Measurements from ENCODE around the gene DDB1.

The DDB1 gene

DNA sequence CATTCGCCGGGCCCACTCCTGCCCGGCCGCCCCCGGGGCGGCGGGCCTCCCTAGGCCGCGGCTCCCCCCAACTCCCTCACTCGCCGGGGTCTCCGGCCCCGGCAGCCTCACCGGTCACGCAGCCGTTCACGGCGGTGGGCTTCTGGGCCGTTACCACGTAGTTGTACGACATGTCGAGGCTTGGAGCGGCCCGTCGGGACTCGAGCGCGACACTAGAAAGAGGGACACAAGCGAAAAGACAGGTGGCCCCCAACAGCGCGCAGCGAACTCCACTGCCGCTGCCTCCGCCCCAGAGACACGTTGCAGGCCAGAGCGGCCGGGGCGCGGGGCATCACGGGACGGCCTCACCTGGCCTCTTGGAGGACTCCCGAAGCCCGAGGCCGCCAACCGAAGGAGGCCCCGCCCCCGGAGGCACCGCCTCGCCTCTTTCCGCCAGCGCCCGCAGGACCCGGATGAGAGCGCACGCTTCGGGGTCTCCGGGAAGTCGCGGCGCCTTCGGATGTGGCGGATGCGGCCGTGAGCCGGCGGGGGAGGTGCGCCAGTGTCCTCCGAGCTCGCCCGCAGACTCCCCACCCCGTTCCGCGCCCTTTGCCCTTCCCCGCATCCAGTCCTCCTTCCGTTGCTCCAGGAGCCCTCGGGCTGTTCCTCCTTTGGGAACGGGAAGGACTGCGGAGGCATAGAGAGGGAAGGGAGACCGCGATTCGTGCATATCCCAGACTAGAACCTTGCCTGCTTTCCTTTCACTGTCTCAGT lies at the start of gene DDB1, which contains the start of gene TKFC:
DDB1 (minus strand) TSS at position 309 of the 753 bp plus-strand sequence; CDS start at position 172, 137 bp downstream.
TKFC (plus strand) TSS at position 432 of the 753 bp plus-strand sequence. CDS start 1,501 bp downstream, outside the sequence.
- DNase-seq (ENCODE audit: low read depth in 1 of 2, low spot score in 1 of 2): peak; percentile 93 to 96

DNA sequence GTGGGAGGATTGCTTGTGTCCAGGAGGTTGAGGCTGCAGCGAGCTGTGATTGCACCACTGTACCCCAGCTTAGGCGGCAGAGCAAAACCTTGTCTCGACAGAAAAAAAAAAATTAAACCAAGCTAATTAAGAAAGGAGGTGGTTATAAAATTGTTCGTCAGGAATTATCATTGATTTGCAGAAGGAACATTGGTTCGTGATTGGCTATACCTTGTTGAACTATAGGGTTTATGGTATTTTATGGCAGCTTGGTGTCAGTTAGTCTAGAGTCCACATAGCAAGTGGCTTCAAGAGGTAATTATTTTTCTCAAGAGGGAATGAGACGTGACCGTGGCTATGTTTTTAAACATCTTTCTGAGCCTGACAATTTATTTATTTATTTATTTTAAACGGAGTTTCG lies 48.0 kb upstream of the DDB1 start:
- no peak for DNase-seq (ENCODE audit: low read depth in 1 of 2, low spot score in 1 of 2)

DNA sequence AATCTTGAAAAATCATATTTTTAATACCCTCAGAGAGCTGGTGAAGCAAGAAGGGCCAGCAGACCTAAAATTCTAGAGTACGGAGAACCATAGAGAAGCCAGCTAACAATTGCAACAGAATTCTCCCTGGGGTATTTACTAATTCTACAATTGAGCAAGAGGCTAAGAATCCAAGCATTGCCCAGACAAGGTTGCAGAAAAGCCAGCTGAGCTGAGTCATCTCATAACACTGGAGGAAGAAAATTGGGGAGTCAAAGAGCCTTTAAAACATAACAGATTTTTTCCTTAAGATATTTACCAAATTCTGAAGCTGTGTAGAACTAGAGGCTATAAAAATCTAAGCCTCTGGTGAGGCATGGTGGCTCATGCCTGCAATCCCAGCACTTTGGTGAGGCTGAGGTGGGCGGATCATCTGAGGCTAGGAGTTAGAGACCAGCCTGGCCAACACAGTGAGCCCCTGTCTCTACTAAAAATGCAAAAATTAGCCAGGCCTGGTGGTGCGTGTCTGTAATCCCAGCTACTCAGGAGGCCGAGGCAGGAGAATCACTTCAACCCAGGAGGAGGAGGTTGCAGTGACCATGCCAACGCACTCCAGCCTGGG lies 45.9 kb upstream of the DDB1 start:
- no peak for DNase-seq (ENCODE audit: low read depth in 1 of 2, low spot score in 1 of 2)

DNA sequence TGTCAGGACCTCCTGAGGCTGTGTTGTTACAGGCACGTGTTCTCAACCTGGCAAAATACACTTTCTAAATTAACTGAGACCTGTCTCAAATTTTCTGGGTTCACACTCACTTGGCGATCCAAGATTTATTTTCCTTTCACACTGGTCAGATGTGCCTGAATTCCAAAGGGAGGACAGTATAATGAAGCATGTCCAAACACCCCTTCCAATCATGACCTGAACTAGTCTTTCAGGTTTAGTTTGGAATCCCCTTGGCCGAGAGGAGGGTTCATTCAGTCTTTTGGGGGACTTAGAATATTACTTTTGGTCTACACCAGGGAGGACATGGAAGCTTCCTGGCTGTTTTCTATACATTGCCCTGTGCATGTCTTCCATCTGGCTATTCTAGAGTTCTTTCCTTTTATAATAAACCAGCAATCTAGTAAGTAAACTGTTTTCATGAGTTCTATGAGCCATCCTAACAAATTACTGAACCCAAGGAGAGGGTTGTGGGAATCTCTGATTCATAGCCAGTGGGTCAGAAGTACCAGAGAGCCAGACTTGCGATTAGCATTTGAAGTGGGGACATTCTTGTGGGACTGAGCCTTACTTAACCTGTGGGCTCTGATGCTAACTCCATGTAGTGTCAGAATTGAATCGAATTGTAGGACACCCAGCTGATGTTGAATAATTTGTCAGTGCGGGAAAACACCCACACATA lies 44.7 kb upstream of the DDB1 start:
- DNase-seq (ENCODE audit: low read depth in 1 of 2, low spot score in 1 of 2): no peak

DNA sequence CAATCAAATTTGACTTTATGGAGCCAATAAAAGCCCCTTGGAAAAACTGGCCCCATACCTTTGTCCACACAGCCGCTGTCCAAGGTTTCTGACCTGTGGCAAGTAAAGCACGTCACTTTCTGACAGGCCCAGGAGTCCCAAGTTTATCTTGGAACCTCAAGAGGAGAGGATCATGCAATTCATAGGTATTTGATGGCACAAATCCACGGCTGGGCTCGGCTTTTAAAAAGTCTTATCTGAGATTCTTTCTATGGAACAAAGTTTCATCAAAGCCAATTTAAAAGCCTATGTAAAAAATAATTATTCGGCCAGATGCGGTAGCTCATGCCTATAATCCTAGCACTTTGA lies 42.8 kb upstream of the DDB1 start:
- no peak for DNase-seq (ENCODE audit: low read depth in 1 of 2, low spot score in 1 of 2)

DNA sequence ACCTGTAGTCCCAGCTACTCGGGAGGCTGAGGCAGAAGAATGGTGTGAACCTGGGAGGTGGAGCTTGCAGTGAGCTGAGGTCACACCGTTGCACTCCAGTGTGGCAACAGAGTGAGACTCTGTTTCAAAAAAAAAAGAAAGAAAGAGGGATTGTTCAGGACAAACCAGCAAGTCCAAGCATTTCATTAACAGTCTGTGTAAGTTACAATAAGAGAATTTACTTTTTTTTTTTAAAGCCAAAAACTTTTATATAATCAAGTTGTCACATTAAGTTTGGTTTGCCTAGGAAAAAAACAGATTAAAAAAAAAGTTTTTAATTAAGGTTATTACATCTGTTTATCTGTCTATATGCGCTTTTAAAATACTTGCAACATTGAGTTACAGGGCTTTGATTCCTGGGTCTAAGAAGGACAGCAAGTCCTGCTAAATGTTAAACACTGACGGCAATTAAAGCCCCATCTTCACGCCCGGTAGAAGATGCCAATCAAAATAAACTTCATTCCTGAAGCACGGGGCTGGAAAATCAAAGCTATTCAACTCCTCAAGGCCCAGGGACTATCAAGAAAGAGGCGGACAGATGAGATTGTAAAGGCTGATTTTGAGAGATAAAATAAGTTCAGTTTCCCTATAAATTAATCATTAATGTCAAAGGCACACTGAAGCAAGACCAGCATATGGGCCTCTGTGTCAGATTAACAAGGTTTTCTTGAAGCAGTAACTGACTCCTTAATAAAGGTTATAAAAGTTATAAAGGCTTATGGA lies 39.9 kb upstream of the DDB1 start:
- no peak for DNase-seq (ENCODE audit: low read depth in 1 of 2, low spot score in 1 of 2)

DNA sequence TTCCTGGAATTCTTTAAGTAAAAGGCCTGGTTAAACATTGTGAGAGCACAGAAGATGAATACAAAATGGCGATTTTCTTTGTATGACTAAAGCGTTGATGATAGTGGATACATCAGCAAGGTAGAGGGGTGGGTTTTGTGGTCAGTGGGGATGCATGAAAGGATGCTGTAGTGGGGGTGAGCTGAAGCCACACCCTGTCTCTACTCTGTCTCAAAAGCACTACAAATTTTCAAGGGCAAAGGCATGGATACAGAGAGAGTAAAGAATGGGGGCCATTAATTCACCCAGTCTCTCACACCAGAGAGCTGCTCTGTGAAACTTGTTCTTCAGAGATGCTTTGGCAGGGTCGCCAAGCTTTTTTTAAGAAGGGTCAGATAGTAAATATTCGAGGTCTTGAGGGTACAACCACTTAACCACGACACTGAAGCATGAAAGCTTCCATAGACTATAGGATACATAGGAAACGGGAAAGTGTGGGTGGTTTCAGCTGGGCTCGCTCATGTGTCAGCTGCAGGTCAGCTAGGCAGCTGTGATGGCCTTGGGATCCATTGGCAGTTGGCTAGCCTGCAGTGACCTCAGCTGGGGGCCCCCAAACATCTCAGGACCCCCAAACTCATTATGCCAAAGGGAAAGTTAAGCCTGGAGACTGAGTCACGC lies 37.6 kb upstream of the DDB1 start:
- DNase-seq (ENCODE audit: low read depth in 1 of 2, low spot score in 1 of 2): no peak

DNA sequence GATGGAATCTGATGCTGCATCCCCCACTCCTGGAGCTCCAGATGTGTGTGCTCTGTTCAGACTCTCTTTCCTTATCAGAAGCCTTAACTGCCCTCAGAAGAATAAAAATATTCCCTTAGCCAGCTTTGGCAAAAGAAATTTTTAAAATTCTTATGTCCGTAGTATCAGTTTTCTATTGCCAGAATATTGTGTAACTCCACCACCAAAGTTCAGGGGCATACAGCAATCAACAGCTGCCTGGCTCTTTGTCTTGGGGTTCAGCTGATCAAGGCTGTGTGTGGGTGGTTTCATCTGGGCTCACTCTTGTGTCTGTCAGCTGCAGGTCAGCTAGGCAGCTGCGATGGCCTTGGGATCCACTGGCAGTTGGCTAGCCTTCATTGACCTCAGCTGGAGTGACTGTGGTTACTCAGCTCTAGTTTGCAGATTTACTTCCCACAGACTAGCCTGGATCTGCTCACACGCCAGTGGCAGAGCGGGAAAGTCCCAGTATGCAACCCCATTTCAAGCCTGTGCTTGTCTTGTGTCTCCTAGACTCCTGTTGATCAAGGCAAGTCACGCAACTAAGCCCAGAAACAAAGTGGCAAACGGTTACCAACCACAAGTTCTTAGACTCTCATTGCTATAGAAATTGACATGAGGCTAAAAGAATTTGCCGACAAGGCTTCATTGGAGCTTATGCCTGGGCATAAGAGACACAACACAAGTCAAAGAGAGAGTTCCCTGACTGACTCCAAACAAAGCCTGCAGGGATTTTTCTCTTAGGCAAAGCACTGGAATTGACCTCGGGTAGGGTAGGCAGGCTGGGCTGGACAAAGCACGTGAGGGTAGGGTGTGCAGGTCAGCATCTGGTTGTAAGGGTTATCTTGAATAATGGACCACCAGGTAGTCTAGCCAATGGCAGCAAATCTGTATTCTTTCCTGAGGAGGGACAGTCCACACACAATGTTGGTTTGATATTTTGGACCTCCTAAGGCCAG lies 36.8 kb upstream of the DDB1 start:
- no peak for DNase-seq (ENCODE audit: low read depth in 1 of 2, low spot score in 1 of 2)

DNA sequence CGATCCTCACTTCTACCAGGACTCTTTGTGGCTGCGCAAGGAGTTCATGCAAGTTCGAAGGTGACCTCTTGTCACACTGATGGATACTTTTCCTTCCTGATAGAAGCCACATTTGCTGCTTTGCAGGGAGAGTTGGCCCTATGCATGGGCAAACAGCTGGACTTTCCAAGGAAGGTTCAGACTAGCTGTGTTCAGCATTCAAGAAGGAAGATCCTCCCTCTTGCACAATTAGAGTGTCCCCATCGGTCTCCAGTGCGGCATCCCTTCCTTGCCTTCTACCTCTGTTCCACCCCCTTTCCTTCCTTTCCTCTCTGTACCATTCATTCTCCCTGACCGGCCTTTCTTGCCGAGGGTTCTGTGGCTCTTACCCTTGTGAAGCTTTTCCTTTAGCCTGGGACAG lies 35.7 kb upstream of the DDB1 start:
- DNase-seq (ENCODE audit: low read depth in 1 of 2, low spot score in 1 of 2): no peak

DNA sequence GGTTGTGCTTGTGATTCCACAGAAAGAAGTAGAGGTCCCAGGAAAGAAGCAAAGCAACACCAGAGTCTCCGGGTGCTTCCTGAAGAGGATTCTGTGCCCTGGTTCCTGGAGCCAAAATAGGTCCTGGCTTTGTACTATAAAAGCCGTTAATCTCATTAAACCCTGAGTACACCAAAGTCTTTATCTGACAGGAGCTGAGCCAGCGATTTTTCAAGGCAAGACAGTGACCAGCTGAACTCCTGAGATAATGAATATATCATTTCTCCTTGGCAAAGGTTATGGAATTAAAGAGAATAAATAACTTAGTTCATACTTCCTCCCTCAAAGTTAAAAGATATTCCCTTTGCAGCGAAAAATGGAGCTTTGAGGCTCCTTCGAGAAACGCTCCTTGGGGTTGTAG lies 34.5 kb upstream of the DDB1 start:
- no peak for DNase-seq (ENCODE audit: low read depth in 1 of 2, low spot score in 1 of 2)

DNA sequence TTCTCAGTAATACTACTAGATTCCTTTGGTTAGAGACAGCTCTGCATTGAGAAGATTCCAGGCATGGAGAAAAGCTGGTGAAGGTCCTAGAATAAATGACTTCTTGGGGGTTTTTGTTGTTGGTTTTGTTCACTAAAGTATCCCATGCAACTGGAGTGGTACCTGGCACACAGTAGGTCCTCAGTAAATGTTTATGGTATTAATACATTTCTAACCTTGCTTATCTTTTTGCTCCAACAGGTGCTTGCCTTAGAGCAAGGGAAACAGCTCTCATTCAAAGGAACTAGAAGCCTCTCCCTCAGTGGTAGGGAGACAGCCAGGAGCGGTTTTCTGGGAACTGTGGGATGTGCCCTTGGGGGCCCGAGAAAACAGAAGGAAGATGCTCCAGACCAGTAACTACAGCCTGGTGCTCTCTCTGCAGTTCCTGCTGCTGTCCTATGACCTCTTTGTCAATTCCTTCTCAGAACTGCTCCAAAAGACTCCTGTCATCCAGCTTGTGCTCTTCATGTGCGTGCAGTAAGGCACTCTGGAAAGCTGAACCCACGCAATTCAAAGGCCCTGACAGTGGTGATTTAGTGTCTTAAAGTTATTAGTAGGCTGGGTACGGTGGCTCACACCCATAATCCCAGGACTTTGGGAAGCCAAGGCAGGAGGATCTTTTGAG lies 31.2 kb upstream of the DDB1 start:
- no peak for DNase-seq (ENCODE audit: low read depth in 1 of 2, low spot score in 1 of 2)

DNA sequence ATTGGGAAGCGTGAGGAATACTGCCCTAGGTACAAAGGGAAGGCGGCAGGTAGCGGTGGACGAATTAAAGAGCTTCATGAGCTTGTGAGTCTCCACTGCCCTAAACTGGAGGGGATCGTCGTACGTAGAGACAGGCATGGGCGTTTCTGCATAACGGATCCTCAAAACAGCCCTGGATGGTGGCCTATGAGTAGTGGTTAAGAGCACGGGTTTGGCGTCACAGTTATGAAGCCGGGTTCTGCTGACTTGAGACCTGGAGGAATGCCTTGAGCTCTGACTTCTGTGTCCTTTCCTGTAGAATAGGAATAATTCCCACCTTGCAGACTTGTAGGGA lies 29.6 kb upstream of the DDB1 start:
- peak in 1 of 2 donors; percentile 27 for DNase-seq (ENCODE audit: low read depth in 1 of 2, low spot score in 1 of 2)

DNA sequence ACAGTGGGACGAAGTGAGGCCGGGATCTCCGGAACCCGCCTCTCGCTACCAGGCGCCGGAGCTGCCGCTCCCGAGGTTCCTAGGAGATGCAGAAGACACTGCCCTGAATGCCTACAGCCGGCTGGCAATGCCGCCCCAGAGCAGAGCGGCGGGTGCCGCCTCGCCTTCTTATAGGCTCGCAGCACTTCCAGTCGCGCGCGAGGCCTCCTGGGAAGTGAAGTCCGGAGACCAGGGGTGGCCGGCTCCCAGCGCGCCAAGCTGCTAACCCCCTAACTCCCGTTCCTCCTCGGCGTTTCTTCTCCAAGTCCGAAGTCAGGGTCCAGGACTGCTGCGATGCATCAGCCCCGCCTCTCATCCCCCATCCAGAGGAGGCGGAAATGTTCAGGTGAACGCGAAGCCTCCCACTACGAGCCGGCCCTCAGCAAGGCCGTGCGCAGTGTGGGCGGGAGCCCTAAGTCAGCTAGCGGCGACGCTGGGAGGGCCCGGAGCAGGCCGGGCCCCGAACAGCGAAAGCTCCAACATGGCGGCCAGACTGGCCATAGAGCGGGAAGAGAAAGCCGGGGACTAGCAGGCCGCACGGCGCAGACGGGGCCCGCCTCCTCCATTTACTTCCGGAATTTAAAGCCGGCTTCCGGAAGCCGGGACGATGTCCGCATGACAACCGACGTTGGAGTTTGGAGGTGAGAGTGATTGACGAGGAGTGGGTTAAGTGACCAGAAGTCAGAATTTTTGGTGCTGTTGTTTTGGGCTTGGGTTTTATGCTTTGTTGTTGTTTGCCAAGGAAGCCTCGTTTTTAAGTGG lies 29.0 kb upstream of the DDB1 start, which contains the start of the genes CYB561A3 and TMEM138:
CYB561A3 (minus strand) TSS at position 142 of the 801 bp plus-strand sequence. CDS start 5,169 bp downstream, outside the sequence.
TMEM138 (plus strand) TSS at position 634 of the 801 bp plus-strand sequence. CDS start 2,017 bp downstream, outside the sequence.
- DNase-seq (ENCODE audit: low read depth in 1 of 2, low spot score in 1 of 2): peak; percentile 77 to 88

DNA sequence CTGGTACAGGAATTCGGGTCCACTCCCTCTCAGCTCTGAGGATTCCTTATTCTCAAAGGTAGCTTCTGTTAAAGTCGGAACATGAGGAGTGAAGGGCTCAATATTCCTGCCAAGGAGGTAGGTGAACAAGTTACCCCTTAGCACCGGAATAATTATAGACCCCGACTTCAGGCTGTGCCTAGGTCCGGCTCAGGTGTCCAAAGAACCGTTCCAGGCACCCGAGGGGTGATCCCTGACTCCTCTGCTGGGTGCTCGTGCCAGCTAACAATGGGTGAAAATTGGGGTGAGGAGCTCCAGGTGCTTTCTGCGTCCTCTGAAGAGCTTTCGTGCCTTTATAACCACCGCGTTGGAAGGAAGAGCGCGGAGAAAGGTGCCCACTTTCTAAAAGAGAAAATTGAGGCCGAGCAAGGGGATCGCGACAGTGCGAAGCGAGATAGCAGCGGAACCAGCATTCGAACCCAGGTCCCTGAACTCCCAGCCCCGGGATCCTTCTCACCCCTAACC lies 28.4 kb upstream of the DDB1 start:
- DNase-seq (ENCODE audit: low read depth in 1 of 2, low spot score in 1 of 2): no peak

DNA sequence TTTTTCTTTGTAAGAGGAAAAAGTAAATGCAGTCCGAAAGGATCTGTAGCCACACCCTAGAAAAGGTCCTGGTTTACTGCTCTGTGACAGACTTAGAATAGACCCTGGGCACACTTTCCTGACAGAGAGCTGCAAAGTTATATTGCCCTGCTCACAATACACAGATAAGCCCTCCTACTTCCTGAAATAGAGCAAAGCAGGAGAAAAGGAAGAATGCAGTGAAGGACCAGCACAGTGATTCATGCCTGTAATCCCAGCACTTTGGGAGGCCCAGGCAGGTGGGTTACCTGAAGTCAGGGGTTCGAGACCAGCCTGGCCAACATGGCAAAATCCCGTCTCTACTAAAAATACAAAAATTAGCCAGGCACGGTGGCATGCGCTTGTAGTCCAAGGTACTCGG lies 26.6 kb upstream of the DDB1 start:
- DNase-seq (ENCODE audit: low read depth in 1 of 2, low spot score in 1 of 2): no peak

DNA sequence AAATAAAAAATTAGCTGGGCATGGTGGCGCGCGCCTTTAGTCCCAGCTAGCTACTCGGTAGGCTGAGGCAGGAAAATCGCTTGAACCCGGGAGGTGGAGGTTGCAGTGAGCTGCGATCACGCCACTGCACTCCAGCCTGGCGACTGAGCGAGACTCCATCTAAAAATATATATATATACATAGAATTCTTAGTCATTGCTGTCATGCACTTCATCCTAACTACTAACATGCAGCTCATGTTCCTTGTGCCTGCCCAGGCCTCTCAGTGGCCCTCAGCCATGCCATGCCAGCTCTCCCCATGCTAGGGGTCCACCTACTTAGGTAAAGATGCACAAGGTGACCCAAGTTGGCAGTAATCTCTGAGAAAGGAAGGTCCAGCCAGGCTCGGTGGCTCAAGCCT lies 25.7 kb upstream of the DDB1 start:
- DNase-seq (ENCODE audit: low read depth in 1 of 2, low spot score in 1 of 2): no peak

DNA sequence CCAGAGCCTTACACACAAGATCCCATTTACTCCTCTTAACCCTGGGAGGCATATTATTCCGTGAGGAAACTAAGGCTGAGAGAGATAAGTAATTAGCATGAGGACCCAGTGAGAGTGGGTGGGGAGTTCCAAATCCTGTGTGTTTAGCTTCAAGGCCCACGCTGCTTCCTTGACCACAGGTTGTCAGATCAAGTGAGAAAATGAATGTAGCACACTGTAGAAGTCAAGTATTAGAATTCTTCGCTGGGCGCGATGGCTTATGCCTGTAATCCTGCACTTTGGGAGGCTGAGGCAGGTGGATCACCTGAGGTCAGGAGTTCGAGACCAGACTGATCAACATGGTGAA lies 25.0 kb upstream of the DDB1 start:
- no peak for DNase-seq (ENCODE audit: low read depth in 1 of 2, low spot score in 1 of 2)

DNA sequence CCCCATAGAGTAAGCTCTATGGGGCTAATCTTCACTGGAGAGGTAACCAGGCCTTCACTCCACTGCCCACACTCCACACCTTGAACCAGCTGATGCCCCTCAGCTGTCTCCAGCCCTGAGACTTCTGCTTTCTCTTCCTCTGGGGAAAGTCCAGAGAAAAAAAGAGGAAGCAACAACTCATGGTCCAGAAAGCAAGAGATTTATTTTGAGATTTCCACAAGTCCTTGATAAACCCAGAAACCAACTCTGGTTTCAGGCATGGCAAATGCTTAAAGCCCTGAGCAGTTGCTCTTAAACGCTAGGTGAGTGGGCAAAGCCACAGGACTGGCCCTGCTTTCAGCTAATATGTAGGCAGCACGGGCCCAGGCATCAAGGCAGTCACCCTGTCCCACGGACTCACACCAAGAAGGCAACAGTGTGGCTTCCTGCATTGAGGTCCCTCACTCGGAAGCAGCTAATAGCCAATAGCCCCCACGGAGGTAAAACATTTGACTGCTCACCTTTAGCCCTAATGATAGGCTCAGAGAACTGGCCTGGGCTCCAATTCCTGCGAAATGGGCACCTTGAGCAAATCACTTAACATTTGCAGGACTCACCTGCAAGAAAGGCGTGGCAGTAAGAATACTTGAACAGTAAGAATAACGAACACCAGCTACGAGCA lies 24.5 kb upstream of the DDB1 start:
- no peak for DNase-seq (ENCODE audit: low read depth in 1 of 2, low spot score in 1 of 2)
